IMR-90 (cell line): ENCODE data around the gene FAAP100. TPM values are rescaled to one million over a fixed set of nuclear protein-coding genes. Genes with fewer than 3 reads are reported as not detected.

Experiments used
- ATAC-seq: fragments of 200-7000 bp; cut with Tn5 transposase; 2 replicates; pipeline ENCODE4 v1.9.1; 2020; ENCODE audit warnings: low read depth, mild to moderate bottlenecking, moderate library complexity
- BruUV-seq: library from RNA; stranded (reverse); fragments of 400-500 nt; replicated peaks from 2 replicates; lab custom pipeline; 2021; lab: Mats Ljungman, UMichigan
- CTCF ChIA-PET: fragments of 300-600 bp; formaldehyde crosslinking; extraction: SDS; loops from one replicate; lab custom pipeline; 2021; ENCODE audit warnings: antibody characterized with exemption; lab: Yijun Ruan, JAX
- POLR2A ChIA-PET: fragments of 300-600 bp; sonication (Branson Sonifier 250); formaldehyde crosslinking; loops from one replicate; lab custom pipeline; 2022; ENCODE audit warnings: antibody characterized with exemption; ENCODE audit not compliant: unreplicated experiment; lab: Charles Lee
- DNase-seq: peaks from one replicate; pipeline ENCODE4 v3.0.0; 2013
- H2AFZ ChIP-seq: replicated peaks from 2 replicates; pipeline ENCODE3; 2013; ENCODE audit warnings: low read length, mild to moderate bottlenecking; ENCODE audit not compliant: poor library complexity
- H2AK5ac ChIP-seq: 2 replicates; pipeline ENCODE4 v1.6.1; 2013; ENCODE audit warnings: low read depth, low read length, inconsistent platforms
- H2AK9ac ChIP-seq: replicated peaks from 2 replicates; pipeline ENCODE3; 2013; ENCODE audit warnings: mild to moderate bottlenecking, low read depth, low read length, moderate library complexity; ENCODE audit not compliant: poor library complexity
- H2BK120ac ChIP-seq: 2 replicates; pipeline ENCODE4 v1.6.1; 2013; ENCODE audit warnings: low read depth, low read length, inconsistent platforms
- H2BK15ac ChIP-seq: 3 replicates; pipeline ENCODE4 v1.6.1; 2013; ENCODE audit warnings: low read depth, low read length, inconsistent platforms
- H2BK20ac ChIP-seq: 2 replicates; pipeline ENCODE4 v1.6.1; 2013; ENCODE audit warnings: low read depth, mild to moderate bottlenecking, inconsistent platforms, low read length, moderate library complexity
- H2BK5ac ChIP-seq: 2 replicates; pipeline ENCODE4 v1.6.1; 2013; ENCODE audit warnings: mild to moderate bottlenecking, low read depth, low read length, inconsistent platforms; ENCODE audit not compliant: poor library complexity, severe bottlenecking
- H3K14ac ChIP-seq: replicated peaks from 2 replicates; pipeline ENCODE4 v1.6.1; 2013; ENCODE audit warnings: low read depth, low read length, inconsistent platforms
- H3K18ac ChIP-seq: 2 replicates; pipeline ENCODE4 v1.6.1; 2013; ENCODE audit warnings: low read depth, low read length, control low read depth
- H3K23ac ChIP-seq: 2 replicates; pipeline ENCODE4 v1.6.1; 2013; ENCODE audit warnings: low read depth, low read length, inconsistent platforms
- H3K27ac ChIP-seq: 2 replicates; pipeline ENCODE4 v1.5.1; 2013; ENCODE audit warnings: mild to moderate bottlenecking, control low read depth, low read length; ENCODE audit not compliant: insufficient read depth
- H3K27me3 ChIP-seq: 2 replicates; pipeline ENCODE4 v1.6.1; 2013; ENCODE audit warnings: low read length; ENCODE audit not compliant: control insufficient read depth, insufficient read depth
- H3K36me3 ChIP-seq: 2 replicates; pipeline ENCODE4 v1.6.1; 2013; ENCODE audit warnings: low read length, mixed read lengths; ENCODE audit not compliant: control insufficient read depth, insufficient read depth
- H3K4ac ChIP-seq: 2 replicates; pipeline ENCODE4 v1.6.1; 2013; ENCODE audit warnings: low read depth, low read length, inconsistent platforms
- H3K4me1 ChIP-seq: 2 replicates; pipeline ENCODE4 v1.6.1; 2013; ENCODE audit warnings: low read length, mixed read lengths; ENCODE audit not compliant: control insufficient read depth, insufficient read depth
- H3K4me2 ChIP-seq: 2 replicates; pipeline ENCODE4 v1.6.1; 2013; ENCODE audit warnings: low read depth, mild to moderate bottlenecking, control low read depth, low read length, moderate library complexity
- H3K4me3 ChIP-seq: 2 replicates; pipeline ENCODE4 v1.5.1; 2013; ENCODE audit warnings: low read depth, mild to moderate bottlenecking, control low read depth, low read length, moderate library complexity; ENCODE audit not compliant: insufficient read depth
- H3K56ac ChIP-seq: 2 replicates; pipeline ENCODE4 v1.6.1; 2013; ENCODE audit warnings: low read length, inconsistent platforms; ENCODE audit not compliant: insufficient read depth; ENCODE audit errors: extremely low read depth
- H3K79me1 ChIP-seq, 2 experiments: 2 replicates each; pipeline ENCODE4 v1.6.1; 2013; ENCODE audit warnings: low read length in 2 of 2, inconsistent platforms in 1 of 2, low read depth in 1 of 2
- H3K9ac ChIP-seq: 2 replicates; pipeline ENCODE4 v1.6.1; 2013; ENCODE audit warnings: low read depth, low read length, control low read depth
- H3K9me1 ChIP-seq: 2 replicates; pipeline ENCODE4 v1.6.1; 2013; ENCODE audit warnings: low read length, inconsistent platforms; ENCODE audit not compliant: insufficient read depth
- H3K9me3 ChIP-seq: 2 replicates; pipeline ENCODE4 v1.6.1; 2013; ENCODE audit warnings: low read length; ENCODE audit not compliant: control insufficient read depth, insufficient read depth
- H4K20me1 ChIP-seq: 2 replicates; pipeline ENCODE4 v1.6.1; 2013; ENCODE audit warnings: low read length, inconsistent platforms; ENCODE audit not compliant: insufficient read depth
- H4K5ac ChIP-seq: 2 replicates; pipeline ENCODE4 v1.6.1; 2013; ENCODE audit warnings: mild to moderate bottlenecking, low read depth, low read length, control low read depth
- H4K8ac ChIP-seq, 2 experiments: 2 replicates each; pipeline ENCODE4 v1.6.1; 2013; ENCODE audit warnings: low read depth in 2 of 2, low read length in 2 of 2, control low read depth in 1 of 2, inconsistent platforms in 1 of 2
- H4K91ac ChIP-seq: 2 replicates; pipeline ENCODE4 v1.6.1; 2013; ENCODE audit warnings: low read depth, low read length, inconsistent platforms; ENCODE audit not compliant: insufficient read depth
- CEBPB ChIP-seq: IDR thresholded peaks from 2 replicates; pipeline ENCODE4 v1.6.1; 2012; ENCODE audit warnings: low read depth, low read length, improper control_type of control experiment
- FOS ChIP-seq: fragments of 150-350 bp; IDR thresholded peaks from 2 replicates; pipeline ENCODE4 v1.6.1; 2016; ENCODE audit warnings: low read depth, low read length
- MAZ ChIP-seq: IDR thresholded peaks from 2 replicates; pipeline ENCODE4 v1.6.1; 2012; ENCODE audit warnings: low read depth, mild to moderate bottlenecking, low read length, improper control_type of control experiment, moderate library complexity, borderline replicate concordance
- MXI1 ChIP-seq: IDR thresholded peaks from 2 replicates; pipeline ENCODE4 v1.6.1; 2012; ENCODE audit warnings: low read depth, mild to moderate bottlenecking, low read length, moderate library complexity, borderline replicate concordance
- POLR2A ChIP-seq: IDR thresholded peaks from 2 replicates; pipeline ENCODE4 v1.6.1; 2012; ENCODE audit warnings: mild to moderate bottlenecking, low read depth, low read length
- RAD21 ChIP-seq: IDR thresholded peaks from 2 replicates; pipeline ENCODE4 v1.6.1; 2012; ENCODE audit warnings: low read length, improper control_type of control experiment
- RCOR1 ChIP-seq: IDR thresholded peaks from 2 replicates; pipeline ENCODE4 v1.6.1; 2012; ENCODE audit warnings: mild to moderate bottlenecking, low read length, improper control_type of control experiment; ENCODE audit not compliant: insufficient replicate concordance
- SMC3 ChIP-seq: fragments of 150-350 bp; IDR thresholded peaks from 2 replicates; pipeline ENCODE4 v1.6.1; 2016; ENCODE audit warnings: low read depth, mild to moderate bottlenecking, antibody characterized with exemption, low read length, moderate library complexity
- WGBS, 2 experiments: methylation state at CpG; one replicate each; pipeline versions ENCODE4 v1.1.5 to v1.1.7; 2013; ENCODE audit warnings: missing lambda C conversion rate in 2 of 2; ENCODE audit not compliant: insufficient read length in 1 of 2; ENCODE audit errors: extremely low coverage in 2 of 2; 5-methylcytosine and 5-hydroxymethylcytosine counted together
- dilution Hi-C: fragments of 300-500 bp; cut with HindIII; formaldehyde crosslinking; loops from one replicate; pipeline ENCODE4 v1.14.3; 2018; ENCODE audit warnings: low sequenced_read_pairs; ENCODE audit not compliant: unreplicated experiment
- in situ Hi-C: fragments of 300-500 bp; cut with MboI; formaldehyde crosslinking; loops from 3 replicates; pipeline ENCODE4 v1.14.3; 2019; ENCODE audit warnings: low sequenced_read_pairs, inconsistent platforms, mixed read lengths
- intact Hi-C: fragments of 100-400 bp; cut with micrococcal nuclease; formaldehyde crosslinking; loops from 2 replicates; pipeline ENCODE4 v1.10.0; 2022
- polyA plus RNA-seq, 3 experiments: library from polyadenylated mRNA; depleted of rRNA; stranded (reverse); fragments of >200 nt; gene quantifications; 2 replicates each; pipeline ENCODE4 v1.2.3, GENCODE V29; 2012; ENCODE audit warnings: low replicate concordance in 1 of 3
- total RNA-seq: library from RNA; depleted of rRNA; stranded (reverse); fragments of >200 nt; gene quantifications from 2 replicates; pipeline ENCODE4 v1.2.3, GENCODE V29; 2012
- TF ChIP-seq, protein P1 (sequence below): conservative IDR thresholded peaks from 2 replicates; pipeline ENCODE4 v1.5.1; 2012; ENCODE audit warnings: mild to moderate bottlenecking, low read depth, low read length, improper control_type of control experiment
- TF ChIP-seq, protein P2 (sequence below): fragments of 150-350 bp; IDR thresholded peaks from 2 replicates; pipeline ENCODE4 v1.6.1; 2017; ENCODE audit warnings: mild to moderate bottlenecking, antibody characterized with exemption, low read length, low read depth

Gene FAAP100
- total and polyA plus RNA-seq, 2 of the 4 experiments (the other 2 are of a cell fraction): 7.9 to 24.8 TPM

DNA sequence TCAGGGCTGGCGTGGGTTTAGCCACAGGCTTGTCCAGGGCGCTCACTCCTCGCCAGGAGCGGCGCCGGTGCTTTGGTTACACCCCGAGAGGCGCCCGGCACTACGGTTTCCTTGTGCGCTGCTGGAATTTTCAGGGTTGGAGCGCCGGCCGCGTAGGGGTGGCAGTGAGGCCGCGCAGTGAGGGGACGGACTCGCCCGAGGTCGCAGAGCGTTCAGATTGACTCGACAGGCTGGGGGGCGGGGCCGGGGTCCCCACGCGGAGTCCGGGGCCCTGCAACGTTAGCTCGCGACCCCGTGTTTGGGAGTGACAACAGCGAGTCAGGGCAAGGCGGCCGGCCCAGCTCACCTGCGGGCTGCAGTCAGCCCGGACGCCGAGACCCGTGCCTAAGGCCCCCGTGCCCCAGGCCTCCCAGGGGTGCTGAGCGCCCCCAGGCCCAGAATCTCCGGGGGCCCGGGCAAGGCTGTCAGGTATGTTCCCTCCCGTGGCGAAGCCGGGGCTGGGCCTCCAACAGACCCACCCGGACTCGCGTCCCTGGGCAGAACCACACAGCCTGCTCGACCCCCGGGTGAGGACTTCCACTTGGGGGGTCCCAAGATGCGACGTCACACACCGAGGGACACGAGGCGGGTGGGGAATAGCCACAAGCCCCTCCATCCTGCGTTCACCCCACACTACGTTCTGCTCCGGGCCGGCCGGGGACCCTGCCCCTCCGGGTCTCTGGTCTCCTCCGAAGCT lies 38.2 kb downstream of the FAAP100 start (continued):
- TF ChIP-seq, protein P1, sequence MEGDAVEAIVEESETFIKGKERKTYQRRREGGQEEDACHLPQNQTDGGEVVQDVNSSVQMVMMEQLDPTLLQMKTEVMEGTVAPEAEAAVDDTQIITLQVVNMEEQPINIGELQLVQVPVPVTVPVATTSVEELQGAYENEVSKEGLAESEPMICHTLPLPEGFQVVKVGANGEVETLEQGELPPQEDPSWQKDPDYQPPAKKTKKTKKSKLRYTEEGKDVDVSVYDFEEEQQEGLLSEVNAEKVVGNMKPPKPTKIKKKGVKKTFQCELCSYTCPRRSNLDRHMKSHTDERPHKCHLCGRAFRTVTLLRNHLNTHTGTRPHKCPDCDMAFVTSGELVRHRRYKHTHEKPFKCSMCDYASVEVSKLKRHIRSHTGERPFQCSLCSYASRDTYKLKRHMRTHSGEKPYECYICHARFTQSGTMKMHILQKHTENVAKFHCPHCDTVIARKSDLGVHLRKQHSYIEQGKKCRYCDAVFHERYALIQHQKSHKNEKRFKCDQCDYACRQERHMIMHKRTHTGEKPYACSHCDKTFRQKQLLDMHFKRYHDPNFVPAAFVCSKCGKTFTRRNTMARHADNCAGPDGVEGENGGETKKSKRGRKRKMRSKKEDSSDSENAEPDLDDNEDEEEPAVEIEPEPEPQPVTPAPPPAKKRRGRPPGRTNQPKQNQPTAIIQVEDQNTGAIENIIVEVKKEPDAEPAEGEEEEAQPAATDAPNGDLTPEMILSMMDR: no peak

DNA sequence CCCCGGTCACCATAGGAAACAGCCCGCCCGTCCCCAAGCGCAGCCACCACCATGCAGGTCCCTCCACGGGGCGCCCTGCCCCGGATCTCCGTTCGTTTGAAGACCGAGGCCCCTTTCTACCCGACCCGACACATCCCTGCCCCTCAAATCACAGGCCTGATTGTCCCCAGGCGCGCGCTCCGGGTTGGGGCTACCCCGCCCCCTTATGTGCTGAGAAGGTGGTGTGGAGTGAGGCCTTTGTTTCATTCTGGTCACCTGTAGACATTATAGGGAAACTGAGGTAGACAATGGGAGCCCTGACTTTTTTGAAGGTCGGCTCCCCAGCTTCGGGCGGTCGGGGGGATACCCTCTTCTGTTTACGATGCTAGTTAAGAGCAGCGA lies 38.8 kb downstream of the FAAP100 start:
- Histone ChIP-seq H2AFZ (peak overlapping the region; percentile 86), H3K9me1 (no peaks in the 10 kb centered on the region), H2BK20ac (no peak overlapping the region; the same call in 1 of the 2 replicates), H2BK120ac (peak overlapping the region; percentile 90), H3K36me3 (peaks cover 37% of the 10 kb centered on the region), H3K4me3 (peak overlapping the region; percentile 43), H3K4me1 (peaks cover 20% of the 10 kb centered on the region), H3K9me3 (no peaks in the 10 kb centered on the region), H2AK5ac (peak overlapping the region; percentile 99), H3K4me2 (peak overlapping the region; percentile 84), H3K14ac (peak overlapping the region; percentile 93), H4K91ac (peak overlapping the region; percentile 99), H3K27me3 (no peaks in the 10 kb centered on the region), H3K56ac (peak overlapping the region; percentile 94), H2AK9ac (peak overlapping the region; percentile 100), H4K5ac (peak overlapping the region; percentile 74), H4K20me1 (peaks cover 62% of the 10 kb centered on the region), H3K4ac (peak overlapping the region; percentile 99), H3K79me1 (peaks cover 6 to 66% of the 10 kb centered on the region in 2 experiments; a peak in 3 of 4 replicates), H2BK15ac (peak overlapping the region; percentile 76; the same call in 1 of the 3 replicates), H3K23ac (peak overlapping the region; percentile 77), H3K9ac (peak overlapping the region; percentile 97), H3K18ac (peak overlapping the region; percentile 72), H4K8ac (peak overlapping the region; percentile 92 to 96), H3K27ac (peak overlapping the region; percentile 99), H2BK5ac (peak overlapping the region; percentile 95)
- no TSS peak for BruUV-seq
- intact Hi-C loops: no loop called here
- DNase-seq (peak; percentile 43), ATAC-seq (peak; percentile 1)
- WGBS, 2 experiments: 0% methylated on average over 5 of the region's 23 CpGs; no CpG with 5 or more reads in 1 of the 2 experiments
- in situ Hi-C loops: no loop called here
- no peak for TF ChIP-seq FOS
- no peak for TF ChIP-seq MXI1
- TF ChIP-seq, protein P1: no peak
- no peak; the same call in 1 of the 2 replicates for TF ChIP-seq POLR2A
- TF ChIP-seq RAD21: no peak
- no peak for TF ChIP-seq CEBPB
- TF ChIP-seq, protein P2, sequence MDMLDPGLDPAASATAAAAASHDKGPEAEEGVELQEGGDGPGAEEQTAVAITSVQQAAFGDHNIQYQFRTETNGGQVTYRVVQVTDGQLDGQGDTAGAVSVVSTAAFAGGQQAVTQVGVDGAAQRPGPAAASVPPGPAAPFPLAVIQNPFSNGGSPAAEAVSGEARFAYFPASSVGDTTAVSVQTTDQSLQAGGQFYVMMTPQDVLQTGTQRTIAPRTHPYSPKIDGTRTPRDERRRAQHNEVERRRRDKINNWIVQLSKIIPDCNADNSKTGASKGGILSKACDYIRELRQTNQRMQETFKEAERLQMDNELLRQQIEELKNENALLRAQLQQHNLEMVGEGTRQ: no peak
- TF ChIP-seq SMC3: no peak
- TF ChIP-seq MAZ: no peak
- TF ChIP-seq RCOR1: no peak
- CTCF ChIA-PET: no interaction called here
- dilution Hi-C loops: no loop called here
- POLR2A ChIA-PET: interaction anchor here (0.5 to 0.9 kb wide), 2 partner anchors 15 to 118 kb away, joined by 3 to 5 read pairs; partner anchors contain the start of gene BAHCC1
